ENCODE data around the gene MMRN2.
"Not testable (repeated sequence)": the region's sequence is repeated elsewhere in the genome, so short reads cannot be mapped to it uniquely, and the experiment has no call there.

The MMRN2 gene

DNA sequence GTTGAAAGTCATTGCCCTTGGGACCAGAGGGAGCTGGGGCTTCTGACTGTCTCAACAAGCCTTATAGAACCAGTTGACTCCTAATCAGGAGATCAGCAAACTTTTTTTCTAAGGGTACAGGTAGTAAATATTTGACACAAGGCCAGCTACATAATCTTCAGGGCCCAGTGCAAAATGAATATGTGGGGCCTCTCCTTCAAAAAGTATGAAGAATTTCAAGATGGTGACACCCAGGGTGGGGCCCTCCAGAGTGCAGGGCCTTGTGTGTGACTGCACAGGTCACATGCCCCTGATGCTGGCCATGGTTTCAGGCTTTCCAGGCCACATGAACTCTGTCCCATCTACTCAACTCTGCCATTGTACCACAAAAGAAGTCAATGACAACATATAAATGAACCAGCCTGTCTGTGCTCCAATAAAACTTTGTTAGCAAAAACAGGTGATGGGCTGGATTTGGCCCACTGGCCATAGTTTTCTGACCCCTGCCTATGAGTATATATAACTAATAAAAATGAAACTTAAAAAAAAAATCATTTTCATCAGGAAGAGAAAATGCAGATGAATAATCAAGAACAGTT is 6.1 kb downstream of the MMRN2 start:
- TF ChIP-seq, protein P1, sequence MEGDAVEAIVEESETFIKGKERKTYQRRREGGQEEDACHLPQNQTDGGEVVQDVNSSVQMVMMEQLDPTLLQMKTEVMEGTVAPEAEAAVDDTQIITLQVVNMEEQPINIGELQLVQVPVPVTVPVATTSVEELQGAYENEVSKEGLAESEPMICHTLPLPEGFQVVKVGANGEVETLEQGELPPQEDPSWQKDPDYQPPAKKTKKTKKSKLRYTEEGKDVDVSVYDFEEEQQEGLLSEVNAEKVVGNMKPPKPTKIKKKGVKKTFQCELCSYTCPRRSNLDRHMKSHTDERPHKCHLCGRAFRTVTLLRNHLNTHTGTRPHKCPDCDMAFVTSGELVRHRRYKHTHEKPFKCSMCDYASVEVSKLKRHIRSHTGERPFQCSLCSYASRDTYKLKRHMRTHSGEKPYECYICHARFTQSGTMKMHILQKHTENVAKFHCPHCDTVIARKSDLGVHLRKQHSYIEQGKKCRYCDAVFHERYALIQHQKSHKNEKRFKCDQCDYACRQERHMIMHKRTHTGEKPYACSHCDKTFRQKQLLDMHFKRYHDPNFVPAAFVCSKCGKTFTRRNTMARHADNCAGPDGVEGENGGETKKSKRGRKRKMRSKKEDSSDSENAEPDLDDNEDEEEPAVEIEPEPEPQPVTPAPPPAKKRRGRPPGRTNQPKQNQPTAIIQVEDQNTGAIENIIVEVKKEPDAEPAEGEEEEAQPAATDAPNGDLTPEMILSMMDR (conservative IDR thresholded peaks at IDR 0.05), result no peak
- no peak for TF ChIP-seq ZFX (IDR thresholded peaks at IDR 0.05)
- no peak overlapping the region for H3K27ac ChIP-seq

DNA sequence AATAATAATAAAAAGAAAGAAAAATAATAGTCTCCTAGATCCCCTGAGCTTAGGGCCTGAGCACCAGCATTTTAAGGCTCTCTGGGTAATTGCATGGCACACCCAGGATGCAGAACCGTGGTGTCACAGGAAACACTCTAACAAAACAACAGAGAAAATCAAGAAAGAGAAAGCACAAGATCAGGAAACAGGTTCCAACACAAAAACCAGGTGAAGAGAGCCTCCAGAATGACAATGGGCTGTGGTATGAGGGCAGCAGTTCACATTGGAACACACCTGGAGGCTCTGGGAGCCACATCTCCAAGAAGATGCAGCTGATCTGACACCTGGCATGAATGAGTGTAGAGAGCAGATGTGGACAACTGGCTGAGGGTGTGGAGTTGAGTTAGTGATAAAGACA is 7.1 kb downstream of the MMRN2 start:
- TF ChIP-seq ZFX (IDR thresholded peaks at IDR 0.05), result no peak
- TF ChIP-seq, protein P1 (conservative IDR thresholded peaks at IDR 0.05), result no peak
- H3K27ac ChIP-seq, result no peak overlapping the region

DNA sequence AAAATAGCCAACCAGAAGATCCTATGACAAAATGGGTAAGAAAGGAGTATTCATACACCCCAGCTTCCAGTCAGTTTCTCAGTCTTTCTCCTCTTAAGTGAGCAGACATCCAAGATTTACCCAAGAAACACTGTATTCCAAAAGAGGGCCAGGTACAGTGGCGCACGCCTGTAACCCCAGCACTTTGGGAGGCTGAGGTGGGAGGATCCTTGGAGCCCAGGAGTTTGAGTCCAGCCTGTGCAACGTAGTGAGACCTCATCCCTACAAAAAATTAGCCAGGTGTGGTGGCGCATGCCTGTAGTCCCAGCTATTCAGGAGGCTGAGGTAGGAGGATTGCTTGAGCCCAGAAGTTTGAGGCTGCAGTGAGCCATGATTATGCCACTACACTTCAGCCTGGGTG is 9.6 kb downstream of the MMRN2 start:
- H3K27ac ChIP-seq, result not testable (repeated sequence)

DNA sequence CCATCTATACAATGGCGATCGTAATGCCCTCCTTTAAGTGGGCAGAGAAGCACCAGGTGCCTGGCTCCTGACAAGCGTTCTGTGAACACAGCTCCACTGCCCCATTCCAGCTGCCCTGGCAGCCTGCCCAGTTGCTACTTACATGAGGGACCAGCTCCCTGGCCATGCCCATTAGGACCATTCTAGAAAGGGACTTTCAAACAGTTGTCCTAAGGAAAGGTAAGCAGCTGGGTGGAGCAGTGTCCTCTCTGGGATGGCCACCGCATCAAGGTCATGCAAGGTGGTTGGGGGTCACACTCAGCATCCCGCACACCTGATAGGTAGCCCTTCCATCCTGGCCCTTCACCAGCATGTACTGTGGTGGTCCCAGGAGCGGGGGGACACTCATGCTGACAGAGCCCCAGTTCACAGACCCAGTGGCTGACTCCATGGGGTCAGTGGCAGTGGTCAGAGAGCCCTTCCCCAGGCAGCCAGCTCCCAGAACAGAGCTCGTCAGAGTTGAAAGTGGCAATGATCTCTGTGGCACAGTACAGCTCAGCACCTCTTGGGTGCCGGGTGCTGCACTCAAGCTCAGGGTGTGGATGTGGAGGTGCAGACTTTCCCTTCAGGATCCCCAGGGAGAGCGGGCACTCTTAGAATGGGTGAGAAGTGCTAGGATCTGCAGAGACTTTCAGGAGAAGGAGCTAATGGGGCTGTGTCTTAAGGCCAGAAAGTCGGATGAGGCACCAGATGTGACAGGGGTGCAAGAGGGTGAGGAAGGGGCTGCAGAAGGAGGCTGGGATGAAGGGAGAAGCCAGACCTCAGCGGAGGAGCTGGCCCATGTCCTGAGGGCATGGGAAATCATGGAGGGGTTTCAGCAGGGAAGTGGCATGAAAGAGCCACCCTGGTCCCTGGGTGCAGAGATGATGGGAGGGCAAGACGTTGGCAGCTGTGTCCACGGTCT is 10.9 kb downstream of the MMRN2 start:
- TF ChIP-seq, protein P1 (conservative IDR thresholded peaks at IDR 0.05), result no peak
- TF ChIP-seq ZFX (IDR thresholded peaks at IDR 0.05), result no peak
- no peak overlapping the region for H3K27ac ChIP-seq

DNA sequence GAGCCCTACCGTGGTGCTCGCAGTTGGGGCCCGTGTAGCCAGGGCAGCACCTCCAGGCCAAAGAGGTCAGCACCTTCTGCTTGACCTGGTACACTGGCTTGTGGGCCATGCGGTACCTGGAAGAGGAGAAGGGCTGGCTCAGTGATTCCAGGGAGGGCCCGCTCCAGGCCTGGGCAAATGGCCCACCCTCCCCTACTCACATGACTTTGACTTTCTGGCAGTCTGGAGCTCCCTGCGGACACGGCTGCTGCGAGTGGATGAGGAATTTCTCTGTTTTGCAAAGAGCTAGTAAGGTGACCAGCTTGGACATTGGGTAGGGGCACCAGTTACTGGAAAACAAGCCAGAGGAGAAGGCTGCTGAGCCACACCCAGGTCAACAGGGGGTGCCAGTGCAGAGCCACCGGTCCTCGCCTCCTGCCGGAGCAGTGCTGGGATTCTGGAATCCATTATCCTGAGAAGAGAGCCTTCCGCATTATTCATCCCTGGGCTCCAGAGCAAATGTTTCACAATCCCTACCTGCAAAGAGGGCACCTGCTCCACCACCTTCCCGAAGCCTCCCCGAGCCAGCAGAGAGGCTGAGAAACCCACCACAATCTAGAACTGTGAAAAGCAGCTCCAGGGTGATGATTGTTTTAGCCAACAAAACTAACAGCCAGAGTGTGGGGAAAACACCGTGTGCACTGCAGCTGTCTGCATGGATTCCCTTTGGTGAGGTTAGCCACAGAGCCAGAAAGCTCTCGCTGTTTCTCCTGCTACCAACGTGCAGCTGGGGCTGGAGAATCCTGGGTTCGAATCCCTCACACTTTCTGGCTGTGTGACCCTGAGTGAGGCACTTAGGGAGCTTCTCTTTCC is 11.8 kb downstream of the MMRN2 start:
- H3K27ac ChIP-seq, result no peak overlapping the region
- TF ChIP-seq ZFX (IDR thresholded peaks at IDR 0.05), result no peak
- TF ChIP-seq, protein P1 (conservative IDR thresholded peaks at IDR 0.05), result no peak

DNA sequence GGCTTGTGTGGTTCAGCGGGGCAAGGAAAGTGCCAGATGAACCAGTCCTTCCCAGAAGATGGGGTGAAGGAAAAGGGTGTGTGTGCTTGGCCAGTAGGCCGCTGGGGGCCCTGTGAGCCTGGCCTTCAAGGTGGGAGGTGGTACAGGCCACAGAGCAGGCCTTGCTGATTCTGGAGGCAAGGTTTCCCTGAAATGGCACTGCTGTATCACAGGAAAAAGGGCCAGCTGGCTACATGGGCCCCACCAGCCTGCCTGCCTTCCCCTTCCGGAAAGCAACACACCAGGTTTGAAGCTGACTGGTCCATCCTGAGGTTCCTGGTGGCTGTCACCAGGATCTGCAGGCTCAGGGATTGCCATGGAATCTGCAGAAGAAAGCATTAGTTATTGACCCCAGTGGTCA is 12.5 kb downstream of the MMRN2 start:
- TF ChIP-seq, protein P1 (conservative IDR thresholded peaks at IDR 0.05), result no peak
- TF ChIP-seq ZFX (IDR thresholded peaks at IDR 0.05), result no peak
- H3K27ac ChIP-seq, result no peak overlapping the region

DNA sequence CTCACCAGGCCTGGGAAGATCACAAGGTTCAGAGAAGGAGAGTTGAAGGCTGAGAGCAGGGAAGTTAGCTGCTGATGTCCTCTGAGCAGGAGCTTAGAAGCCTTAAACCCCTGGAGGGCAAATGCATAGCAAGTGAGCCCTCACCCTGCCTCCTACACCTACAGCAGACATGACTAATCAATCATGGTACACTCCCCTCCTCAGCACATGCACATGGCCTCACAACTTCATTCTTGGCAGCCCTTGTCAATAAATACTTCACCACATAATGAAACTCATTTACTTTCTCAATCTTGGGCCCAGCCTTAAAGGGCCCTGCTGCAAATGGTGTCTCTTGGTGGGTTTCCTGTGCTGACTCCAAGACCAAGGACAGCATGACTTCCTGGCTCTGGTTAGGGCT is 12.9 kb downstream of the MMRN2 start:
- TF ChIP-seq ZFX (IDR thresholded peaks at IDR 0.05), result no peak
- TF ChIP-seq, protein P1 (conservative IDR thresholded peaks at IDR 0.05), result no peak
- no peak overlapping the region for H3K27ac ChIP-seq
